Right hindlimb (tissue), 1 donor: ENCODE results near the gene KLHDC7B.

Experiments used
- DNase-seq: peaks from one replicate; pipeline ENCODE4 v3.0.0-alpha.2; 2018

Gene KLHDC7B

GRCh38 chr22:50545522-50546325 is at the start of gene KLHDC7B:
TSS of gene KLHDC7B (plus strand) at chr22:50545899. CDS start at chr22:50546244, 345 bp downstream.
- no peak for DNase-seq

GRCh38 chr22:50497093-50497492 is 48.6 kb upstream of the KLHDC7B start:
- no peak for DNase-seq

- no peak for DNase-seq
Measured at GRCh38 chr22:50498322-50498890, 47.3 kb upstream of the KLHDC7B start.

- no peak for DNase-seq
Measured at GRCh38 chr22:50500452-50500851, 45.2 kb upstream of the KLHDC7B start.

GRCh38 chr22:50502096-50502495 is 43.6 kb upstream of the KLHDC7B start:
- no peak for DNase-seq

GRCh38 chr22:50502628-50503474 is 42.8 kb upstream of the KLHDC7B start:
- DNase-seq = no peak

- no peak for DNase-seq
Measured at GRCh38 chr22:50503475-50504145, 42.1 kb upstream of the KLHDC7B start.

- DNase-seq = no peak
Measured at GRCh38 chr22:50504369-50505211, 41.1 kb upstream of the KLHDC7B start.

GRCh38 chr22:50505276-50505775 is 40.4 kb upstream of the KLHDC7B start:
- DNase-seq = no peak

GRCh38 chr22:50505776-50506610 is 39.7 kb upstream of the KLHDC7B start:
- no peak for DNase-seq

- DNase-seq = no peak
Measured at GRCh38 chr22:50506611-50507420, 38.9 kb upstream of the KLHDC7B start.

- no peak for DNase-seq
Measured at GRCh38 chr22:50507421-50507990, 38.2 kb upstream of the KLHDC7B start, which contains the start of gene LMF2. TSS of gene LMF2 (minus strand) at chr22:50507702. CDS start at chr22:50507675, 27 bp downstream.

- DNase-seq = peak; percentile 98
Measured at GRCh38 chr22:50507991-50508884, 37.5 kb upstream of the KLHDC7B start, which contains the start of gene NCAPH2. TSS of gene NCAPH2 (plus strand) at chr22:50508224. CDS start at chr22:50508338, 114 bp downstream.

GRCh38 chr22:50508897-50509296 is 36.8 kb upstream of the KLHDC7B start:
- DNase-seq = no peak

GRCh38 chr22:50513175-50513574 is 32.5 kb upstream of the KLHDC7B start:
- no peak for DNase-seq

- no peak for DNase-seq
Measured at GRCh38 chr22:50516068-50516467, 29.6 kb upstream of the KLHDC7B start.

- DNase-seq = no peak
Measured at GRCh38 chr22:50516891-50517290, 28.8 kb upstream of the KLHDC7B start.
